Breast epithelium (tissue), 4 donors: Measurements from ENCODE around the gene OSBPL9. TPM values are rescaled to one million over a fixed set of nuclear protein-coding genes. Genes with fewer than 3 reads are reported as not detected.

Source experiments
- DNase-seq, 2 donors: peaks; one replicate each; pipeline ENCODE4 v3.0.0-alpha.2; 2019; ENCODE audit warnings: low spot score in 2 of 2
- H3K27ac ChIP-seq, 2 donors: fragments of 200-600 bp; sonication (generic) in 1 of 2; one replicate each; pipeline ENCODE4 v1.5.1; 2016 to 2019; ENCODE audit warnings: mild to moderate bottlenecking in 1 of 2
- H3K27me3 ChIP-seq, 2 donors: fragments of 200-600 bp; sonication (generic) in 1 of 2; one replicate each; pipeline versions ENCODE4 v1.5.1 to v1.6.0; 2017 to 2019; ENCODE audit warnings: control low read depth in 1 of 2, mild to moderate bottlenecking in 1 of 2
- H3K36me3 ChIP-seq: fragments of 200-600 bp; one replicate; pipeline ENCODE4 v1.5.1; 2019
- H3K4me1 ChIP-seq, 2 donors: fragments of 200-600 bp; sonication (generic); one replicate each; pipeline ENCODE4 v1.5.1; 2016 to 2019; ENCODE audit warnings: control low read depth in 1 of 2
- H3K4me3 ChIP-seq, 3 donors: fragments of 200-600 bp; sonication (generic); 1 replicate in 2 of 3; 2 replicates in 1 of 3; pipeline ENCODE4 v1.5.1; 2016 to 2019; ENCODE audit warnings: mild to moderate bottlenecking in 3 of 3, moderate library complexity in 2 of 3
- H3K9me3 ChIP-seq, 2 donors: fragments of 200-600 bp; sonication (generic) in 1 of 2; one replicate each; pipeline ENCODE4 v1.5.1; 2016 to 2019; ENCODE audit warnings: control low read depth in 1 of 2
- POLR2A ChIP-seq: fragments of 450-650 bp; IDR thresholded peaks from one replicate; pipeline ENCODE4 v1.6.1; 2016; ENCODE audit warnings: antibody characterized with exemption, mild to moderate bottlenecking, moderate library complexity
- POLR2AphosphoS5 ChIP-seq, 3 donors: sonication (generic); formaldehyde crosslinking; IDR thresholded peaks; one replicate each; pipeline ENCODE4 v1.6.1; 2017; ENCODE audit warnings: antibody characterized with exemption in 3 of 3
- intact Hi-C: fragments of 100-400 bp; cut with DNase I; formaldehyde crosslinking; loops from one replicate; pipeline ENCODE4 v1.15.1; 2023; ENCODE audit warnings: low total_unique reads
- total RNA-seq, 3 donors: library from RNA; depleted of rRNA; stranded (reverse); fragments of >200 nt; gene quantifications; one replicate each; pipeline ENCODE4 v1.1.0, GENCODE V29; 2016
- TF ChIP-seq, protein P1 (sequence below), 3 donors: fragments of 450-650 bp; IDR thresholded peaks; one replicate each; pipeline ENCODE4 v1.5.1; 2016 to 2017; ENCODE audit warnings: antibody characterized with exemption in 3 of 3, mild to moderate bottlenecking in 3 of 3, moderate library complexity in 3 of 3

The OSBPL9 gene
- total RNA-seq, 3 donors from 2014 or later: 107 to 213 (median 136) TPM

DNA sequence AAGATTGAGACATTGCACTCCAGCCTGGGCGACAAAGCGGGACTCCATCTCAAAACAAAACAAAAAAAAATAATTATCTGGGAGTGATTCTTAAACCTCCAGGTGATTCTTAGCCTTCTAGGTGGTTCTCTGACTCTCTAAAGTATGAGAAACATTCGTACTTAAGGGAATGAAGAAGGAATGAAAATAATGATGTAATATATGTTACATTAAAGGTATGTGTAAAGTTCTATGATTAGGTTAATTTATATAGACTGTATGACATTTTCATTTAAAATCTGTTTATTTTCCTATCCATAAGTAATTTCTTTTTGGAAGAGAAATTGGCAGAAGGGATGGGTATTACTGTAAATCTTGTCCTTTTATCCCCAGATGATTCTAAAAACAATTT is 34.7 kb downstream of the OSBPL9 start:
- Histone ChIP-seq H3K36me3 (no peaks in the 10 kb centered on the region), H3K27me3 (no peaks in the 10 kb centered on the region), H3K4me1 (peaks cover 0 to 5% of the 10 kb centered on the region in 2 donors), H3K9me3 (no peaks in the 10 kb centered on the region), H3K4me3 (no peak overlapping the region), H3K27ac (no peak overlapping the region)
- TF ChIP-seq POLR2A (no peak), POLR2AphosphoS5 (IDR thresholded peaks at IDR 0.05) (no peak)
- TF ChIP-seq, protein P1, sequence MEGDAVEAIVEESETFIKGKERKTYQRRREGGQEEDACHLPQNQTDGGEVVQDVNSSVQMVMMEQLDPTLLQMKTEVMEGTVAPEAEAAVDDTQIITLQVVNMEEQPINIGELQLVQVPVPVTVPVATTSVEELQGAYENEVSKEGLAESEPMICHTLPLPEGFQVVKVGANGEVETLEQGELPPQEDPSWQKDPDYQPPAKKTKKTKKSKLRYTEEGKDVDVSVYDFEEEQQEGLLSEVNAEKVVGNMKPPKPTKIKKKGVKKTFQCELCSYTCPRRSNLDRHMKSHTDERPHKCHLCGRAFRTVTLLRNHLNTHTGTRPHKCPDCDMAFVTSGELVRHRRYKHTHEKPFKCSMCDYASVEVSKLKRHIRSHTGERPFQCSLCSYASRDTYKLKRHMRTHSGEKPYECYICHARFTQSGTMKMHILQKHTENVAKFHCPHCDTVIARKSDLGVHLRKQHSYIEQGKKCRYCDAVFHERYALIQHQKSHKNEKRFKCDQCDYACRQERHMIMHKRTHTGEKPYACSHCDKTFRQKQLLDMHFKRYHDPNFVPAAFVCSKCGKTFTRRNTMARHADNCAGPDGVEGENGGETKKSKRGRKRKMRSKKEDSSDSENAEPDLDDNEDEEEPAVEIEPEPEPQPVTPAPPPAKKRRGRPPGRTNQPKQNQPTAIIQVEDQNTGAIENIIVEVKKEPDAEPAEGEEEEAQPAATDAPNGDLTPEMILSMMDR (IDR thresholded peaks at IDR 0.05): no peak
- intact Hi-C loops: no loop called here
- DNase-seq: no peak

DNA sequence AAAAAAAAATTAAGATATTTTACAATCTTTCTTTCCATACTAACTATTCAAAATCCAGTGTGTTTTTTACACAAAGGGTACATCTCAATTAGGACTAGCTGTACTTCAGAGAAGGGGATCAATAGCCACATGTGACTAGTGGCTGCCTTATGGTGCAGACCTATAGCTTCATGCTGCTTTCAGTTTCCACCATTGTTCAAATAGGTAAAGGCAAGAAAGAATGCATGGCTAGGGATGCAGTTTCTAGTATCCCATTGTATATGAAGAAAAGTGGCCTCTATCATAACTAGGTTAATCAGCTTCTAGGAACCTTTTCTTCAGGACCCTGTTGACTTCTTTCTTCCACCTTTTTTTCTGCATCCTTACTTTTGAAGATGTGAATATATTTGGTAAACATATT is 35.7 kb downstream of the OSBPL9 start:
- H3K4me1 ChIP-seq: peaks cover 0 to 5% of the 10 kb centered on the region in 2 donors
- no peak overlapping the region for H3K4me3 ChIP-seq
- peak overlapping the region in 1 of 2 donors; percentile 27 for H3K27ac ChIP-seq
- H3K9me3 ChIP-seq: no peaks in the 10 kb centered on the region
- no peak for TF ChIP-seq POLR2AphosphoS5 (IDR thresholded peaks at IDR 0.05)
- no peak for TF ChIP-seq POLR2A
- TF ChIP-seq, protein P1 (IDR thresholded peaks at IDR 0.05): no peak
- DNase-seq: no peak
- H3K36me3 ChIP-seq: no peaks in the 10 kb centered on the region
- intact Hi-C loops: no loop called here
- no peaks in the 10 kb centered on the region for H3K27me3 ChIP-seq

DNA sequence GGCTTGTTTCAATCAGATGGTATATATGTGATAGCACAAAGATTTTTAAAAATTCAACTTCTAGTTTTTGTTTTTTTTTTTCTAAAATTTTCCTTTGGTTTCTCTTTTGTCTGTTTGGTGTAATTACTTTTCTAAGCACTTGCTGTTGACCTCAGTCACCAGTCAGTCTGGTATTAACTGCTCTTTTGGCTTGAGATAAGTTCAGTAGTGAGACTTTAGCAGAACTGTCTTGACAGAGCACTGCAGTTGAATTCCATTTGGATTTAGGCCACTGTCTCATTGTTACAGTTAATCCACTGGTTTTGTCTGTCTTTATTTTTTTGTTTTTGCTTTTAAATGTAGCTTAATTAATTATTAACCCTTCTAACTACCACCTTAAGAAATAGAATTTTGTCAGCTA is 36.2 kb downstream of the OSBPL9 start:
- no peaks in the 10 kb centered on the region for H3K27me3 ChIP-seq
- no peaks in the 10 kb centered on the region for H3K9me3 ChIP-seq
- no peak for TF ChIP-seq POLR2A
- TF ChIP-seq POLR2AphosphoS5 (IDR thresholded peaks at IDR 0.05): no peak
- TF ChIP-seq, protein P1 (IDR thresholded peaks at IDR 0.05): no peak
- intact Hi-C loops: no loop called here
- no peak for DNase-seq
- H3K36me3 ChIP-seq: no peaks in the 10 kb centered on the region
- H3K4me3 ChIP-seq: no peak overlapping the region
- peaks cover 0 to 5% of the 10 kb centered on the region in 2 donors for H3K4me1 ChIP-seq
- H3K27ac ChIP-seq: peak overlapping the region in 1 of 2 donors; percentile 27

DNA sequence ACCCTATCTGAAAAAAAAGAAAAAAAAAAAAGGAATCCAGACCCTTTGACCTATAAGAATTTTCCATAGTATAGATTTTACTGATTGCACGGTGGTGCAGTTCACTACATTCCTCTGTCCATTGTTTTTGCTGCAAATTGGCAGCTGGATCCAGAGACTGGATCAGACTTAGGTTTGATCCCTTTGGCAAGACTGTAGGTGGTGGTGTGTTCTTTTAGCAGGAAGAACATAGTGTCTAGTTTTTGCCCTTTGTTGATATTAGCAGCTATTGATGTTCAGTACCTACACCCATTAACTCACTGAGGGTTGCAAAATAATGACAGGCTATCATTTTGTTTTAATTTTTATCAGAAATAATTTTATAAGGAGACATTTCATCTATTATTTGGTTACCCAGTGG is 37.1 kb downstream of the OSBPL9 start:
- Histone ChIP-seq H3K36me3 (no peaks in the 10 kb centered on the region), H3K4me3 (no peak overlapping the region), H3K4me1 (peaks cover 0 to 5% of the 10 kb centered on the region in 2 donors), H3K27ac (peak overlapping the region in 1 of 2 donors; percentile 6), H3K27me3 (no peaks in the 10 kb centered on the region), H3K9me3 (no peaks in the 10 kb centered on the region)
- no peak for DNase-seq
- intact Hi-C loops: no loop called here
- TF ChIP-seq, protein P1 (IDR thresholded peaks at IDR 0.05): no peak
- TF ChIP-seq POLR2AphosphoS5 (IDR thresholded peaks at IDR 0.05) (no peak), POLR2A (no peak)

DNA sequence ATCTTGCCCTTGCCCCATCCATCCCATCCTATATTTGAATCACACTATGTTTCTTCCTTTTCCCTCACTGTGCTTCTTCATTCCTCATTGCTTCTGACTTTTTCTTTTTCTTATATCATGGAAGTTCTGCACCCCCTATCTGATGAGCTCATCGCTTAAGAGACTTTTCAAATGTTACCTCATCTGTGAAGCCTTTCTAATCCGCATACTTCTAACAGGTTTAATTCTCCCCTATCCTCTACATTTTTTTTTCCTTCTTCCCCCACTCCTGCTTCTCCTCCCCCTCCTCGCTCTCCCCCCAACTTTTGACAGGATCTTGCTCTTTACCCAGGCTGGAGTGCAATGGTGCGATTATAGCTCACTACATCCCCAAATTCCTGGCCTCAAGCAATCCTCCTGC is 39.5 kb downstream of the OSBPL9 start:
- intact Hi-C loops: no loop called here
- Histone ChIP-seq H3K36me3 (no peaks in the 10 kb centered on the region), H3K4me1 (peaks cover 5% of the 10 kb centered on the region in 2 donors), H3K9me3 (no peaks in the 10 kb centered on the region), H3K27me3 (no peaks in the 10 kb centered on the region), H3K27ac (no peak overlapping the region), H3K4me3 (no peak overlapping the region)
- DNase-seq: no peak
- no peak for TF ChIP-seq POLR2A
- TF ChIP-seq, protein P1 (IDR thresholded peaks at IDR 0.05): no peak
